ENCODE results near the gene SCNN1G.

- TF ChIP-seq CTCF (conservative IDR thresholded peaks at IDR 0.05; ENCODE audit: low read length) (no peak), EZH2phosphoT487 (IDR thresholded peaks at IDR 0.05; ENCODE audit: borderline replicate concordance) (no peak)
These were observed 33.1 kb upstream of the SCNN1G start, which contains the start of gene USP31 for GRCh38 chr16:23149267-23149992.

All from Loucy (cell line).